CD8-positive, alpha-beta memory T cell (primary cell): Measurements from ENCODE around the gene COL4A1. TPM values are rescaled to one million over a fixed set of nuclear protein-coding genes. Genes with fewer than 3 reads are reported as not detected.
"Not testable (repeated sequence)": the region's sequence is repeated elsewhere in the genome, so short reads cannot be mapped to it uniquely, and the experiment has no call there.

ENCODE experiments used
- CTCF ChIA-PET: fragments of 350-600 bp; sonication (Branson Sonifier 250); formaldehyde crosslinking; loops from one replicate; lab custom pipeline; 2021; ENCODE audit warnings: antibody characterized with exemption; lab: Charles Lee
- POLR2A ChIA-PET: fragments of 350-600 bp; sonication (Branson Sonifier 250); formaldehyde crosslinking; loops from one replicate; lab custom pipeline; 2021; ENCODE audit warnings: antibody characterized with exemption; lab: Charles Lee
- DNase-seq, 5 donors: peaks; one replicate each; pipeline versions ENCODE4 v3.0.0 to v3.0.0-alpha.2; 2020 to 2022; ENCODE audit warnings: mixed read lengths in 1 of 5
- H3K27ac ChIP-seq: one replicate; pipeline ENCODE4 v1.7.0; 2013; ENCODE audit warnings: low read depth, mild to moderate bottlenecking, low read length, moderate library complexity
- H3K27me3 ChIP-seq: 2 replicates; pipeline ENCODE4 v1.7.0; 2013; ENCODE audit warnings: low read length, mild to moderate bottlenecking; ENCODE audit not compliant: insufficient read depth, poor library complexity, severe bottlenecking
- H3K36me3 ChIP-seq: 2 replicates; pipeline ENCODE4 v1.7.0; 2013; ENCODE audit warnings: mild to moderate bottlenecking, low read length, moderate library complexity; ENCODE audit not compliant: insufficient read depth
- H3K4me1 ChIP-seq: 2 replicates; pipeline ENCODE4 v1.7.0; 2013; ENCODE audit warnings: mild to moderate bottlenecking, low read length, moderate library complexity; ENCODE audit not compliant: insufficient read depth
- H3K4me3 ChIP-seq: 2 replicates; pipeline ENCODE4 v1.7.0; 2013; ENCODE audit warnings: mild to moderate bottlenecking, low read length
- H3K9me3 ChIP-seq: 2 replicates; pipeline ENCODE4 v1.7.0; 2013; ENCODE audit warnings: mild to moderate bottlenecking, low read length
- H3K27ac Mint-ChIP-seq, 8 donors: one replicate each; pipeline ENCODE4 v1.8.0; 2020 to 2021; ENCODE audit warnings: mixed read lengths in 8 of 8, mild to moderate bottlenecking in 6 of 8, inconsistent platforms in 3 of 8, moderate library complexity in 3 of 8
- H3K27me3 Mint-ChIP-seq, 2 donors: one replicate each; pipeline ENCODE4 v1.8.0; 2020 to 2021; ENCODE audit warnings: mixed read lengths in 2 of 2, mild to moderate bottlenecking in 1 of 2, moderate library complexity in 1 of 2
- H3K36me3 Mint-ChIP-seq, 3 donors: one replicate each; pipeline ENCODE4 v1.8.0; 2020 to 2021; ENCODE audit warnings: mixed read lengths in 3 of 3, inconsistent platforms in 1 of 3, mild to moderate bottlenecking in 1 of 3
- H3K4me1 Mint-ChIP-seq, 3 donors: one replicate each; pipeline ENCODE4 v1.8.0; 2020 to 2021; ENCODE audit warnings: mixed read lengths in 3 of 3, inconsistent platforms in 1 of 3, mild to moderate bottlenecking in 1 of 3
- H3K4me3 Mint-ChIP-seq, 7 donors: one replicate each; pipeline ENCODE4 v1.8.0; 2020 to 2021; ENCODE audit warnings: mixed read lengths in 7 of 7, mild to moderate bottlenecking in 6 of 7, moderate library complexity in 4 of 7, inconsistent platforms in 2 of 7
- H3K9me3 Mint-ChIP-seq, 5 donors: one replicate each; pipeline ENCODE4 v1.8.0; 2020 to 2022; ENCODE audit warnings: mixed read lengths in 5 of 5, mild to moderate bottlenecking in 3 of 5, moderate library complexity in 2 of 5, inconsistent platforms in 1 of 5
- polyA plus RNA-seq: library from polyadenylated mRNA; unstranded; fragments of 300-500 nt; fragmentation: Illumina TruSeq; gene quantifications from one replicate; pipeline ENCODE4 v1.2.3, GENCODE V29; 2021
- total RNA-seq, 2 experiments: library from RNA; stranded (reverse); gene quantifications; one replicate each; pipeline ENCODE4 v1.2.3, GENCODE V29; 2021

The COL4A1 gene
- total and polyA plus RNA-seq, 3 experiments from 2014 or later, result not detected

DNA sequence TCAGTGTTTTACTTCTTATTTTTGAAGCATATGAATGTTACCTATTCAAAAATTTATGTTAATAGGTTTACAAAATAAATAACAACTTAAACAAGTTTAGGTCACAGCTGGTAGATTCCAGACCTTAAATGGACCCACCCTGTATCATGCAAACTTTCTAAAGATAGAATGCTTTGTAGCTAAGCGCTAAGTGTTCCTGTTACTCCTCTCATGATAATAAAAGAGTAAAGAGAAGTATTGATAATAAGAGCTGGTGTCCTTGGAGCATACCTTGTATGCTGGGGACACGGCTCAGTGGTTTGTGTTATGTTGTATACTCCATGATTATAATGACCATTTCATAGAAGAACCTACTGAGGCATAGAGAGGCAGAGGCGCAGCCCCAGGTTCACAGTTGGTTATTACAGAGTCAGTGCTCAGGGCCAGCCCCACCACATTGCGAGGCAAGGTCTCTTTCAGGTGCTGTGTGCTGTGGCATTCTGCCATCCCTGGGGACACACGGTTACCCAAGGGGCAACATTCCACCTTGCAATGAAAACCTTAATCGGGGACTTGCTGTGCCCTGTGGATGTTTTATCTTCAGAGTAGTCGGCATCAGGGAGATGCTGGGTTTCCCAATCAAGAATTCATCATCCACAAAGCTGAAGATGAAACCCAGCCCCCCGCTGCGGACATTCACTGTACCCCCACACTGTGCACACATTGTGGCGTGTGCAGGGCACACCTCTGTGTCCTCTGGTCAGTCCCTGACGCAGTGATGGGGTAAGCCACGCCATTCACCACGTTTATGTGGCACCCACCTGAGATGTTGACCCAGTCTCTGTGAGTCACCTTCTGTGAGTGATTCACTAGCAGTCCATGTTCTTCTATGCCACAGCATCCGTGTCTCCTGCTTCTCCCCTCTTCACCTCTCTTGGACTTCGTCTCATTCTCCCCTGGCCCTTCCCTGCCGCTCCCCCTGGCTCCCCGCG, 186.7 kb downstream of the COL4A1 start:
- peaks cover 11 to 19% of the 10 kb centered on the region in 2 donors for H3K27me3 Mint-ChIP-seq
- no peaks in the 10 kb centered on the region for H3K4me1 Mint-ChIP-seq
- peaks cover 6% of the 10 kb centered on the region for H3K27me3 ChIP-seq
- ChIA-PET CTCF (no interaction called here), POLR2A (no interaction called here)
- H3K27ac ChIP-seq, result no peak overlapping the region
- H3K36me3 Mint-ChIP-seq, result no peaks in the 10 kb centered on the region
- no peak for DNase-seq
- no peaks in the 10 kb centered on the region for H3K36me3 ChIP-seq
- H3K4me3 Mint-ChIP-seq, result no peak overlapping the region
- peaks cover 0 to 2% (median 0%) of the 10 kb centered on the region in 5 donors for H3K9me3 Mint-ChIP-seq
- peak overlapping the region in 1 of 8 donors; percentile 45 for H3K27ac Mint-ChIP-seq
- no peaks in the 10 kb centered on the region for H3K4me1 ChIP-seq
- no peak overlapping the region for H3K4me3 ChIP-seq
- H3K9me3 ChIP-seq, result no peaks in the 10 kb centered on the region

DNA sequence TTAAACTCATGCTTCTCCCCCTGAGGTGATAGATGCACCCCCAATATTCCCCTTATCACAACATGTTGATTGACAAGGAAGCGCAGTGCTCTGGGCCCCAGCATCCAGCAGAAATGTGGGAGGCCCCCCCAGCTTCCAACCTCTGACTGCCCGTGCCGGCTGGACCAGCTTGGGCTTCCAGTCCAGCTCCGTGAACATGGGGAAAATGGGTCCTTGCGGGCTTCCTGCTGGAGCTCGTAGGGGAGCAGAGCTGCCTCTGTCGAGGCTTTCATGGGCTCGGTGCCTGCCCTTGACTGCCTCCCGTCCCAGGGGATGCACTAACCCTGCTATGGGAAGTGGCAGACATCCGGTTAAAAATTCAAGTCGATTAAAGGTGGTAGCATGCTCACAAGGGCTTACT, 188.9 kb downstream of the COL4A1 start:
- H3K9me3 Mint-ChIP-seq, result peaks cover 0 to 3% (median 0%) of the 10 kb centered on the region in 5 donors
- ChIA-PET CTCF (no interaction called here), POLR2A (no interaction called here)
- H3K36me3 ChIP-seq, result no peaks in the 10 kb centered on the region
- DNase-seq, result no peak
- no peak overlapping the region for H3K27ac Mint-ChIP-seq
- H3K36me3 Mint-ChIP-seq, result no peaks in the 10 kb centered on the region
- no peaks in the 10 kb centered on the region for H3K4me1 ChIP-seq
- peaks cover 7 to 19% of the 10 kb centered on the region in 2 donors for H3K27me3 Mint-ChIP-seq
- no peak overlapping the region for H3K27ac ChIP-seq
- no peaks in the 10 kb centered on the region for H3K9me3 ChIP-seq
- peaks cover 6% of the 10 kb centered on the region for H3K27me3 ChIP-seq
- no peak overlapping the region for H3K4me3 Mint-ChIP-seq
- H3K4me1 Mint-ChIP-seq, result no peaks in the 10 kb centered on the region
- no peak overlapping the region for H3K4me3 ChIP-seq

DNA sequence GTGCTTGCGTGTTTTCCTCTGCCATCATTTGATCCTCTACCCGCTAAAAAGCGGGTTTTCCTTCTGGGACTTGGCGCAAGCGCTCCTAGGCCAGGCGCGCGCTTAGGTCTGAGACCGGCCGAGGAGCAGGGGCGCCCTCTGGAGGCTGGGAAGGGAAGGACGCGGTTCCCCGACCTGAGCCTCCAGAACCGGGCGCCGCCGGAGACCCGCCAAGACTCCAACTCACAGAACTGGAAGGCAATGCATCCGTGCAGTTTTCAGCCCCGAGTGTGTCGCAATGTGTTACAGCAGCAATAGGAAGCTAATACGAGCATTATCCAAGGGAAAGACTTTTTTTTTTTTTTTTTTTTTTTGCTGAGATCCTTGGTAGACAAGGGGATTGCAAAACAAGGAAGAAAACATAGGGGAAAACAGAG, 190.9 kb downstream of the COL4A1 start:
- Histone ChIP-seq H3K36me3 (no peaks in the 10 kb centered on the region), H3K27me3 (no peaks in the 10 kb centered on the region), H3K4me1 (no peaks in the 10 kb centered on the region), H3K9me3 (no peaks in the 10 kb centered on the region), H3K27ac (no peak overlapping the region), H3K4me3 (no peak overlapping the region)
- CTCF ChIA-PET, result interaction anchor here (0.7 kb wide), 1 partner anchor 33 kb away, joined by 5 read pairs; no protein-coding TSS in a partner anchor
- Mint-ChIP-seq H3K9me3 (peaks cover 0 to 3% (median 0%) of the 10 kb centered on the region in 5 donors), H3K4me3 (no peak overlapping the region), H3K4me1 (no peaks in the 10 kb centered on the region), H3K36me3 (no peaks in the 10 kb centered on the region), H3K27me3 (peaks cover 4 to 19% of the 10 kb centered on the region in 2 donors), H3K27ac (no peak overlapping the region)
- POLR2A ChIA-PET, result no interaction called here
- peak in 2 of 5 donors; percentile 4 to 25 for DNase-seq

DNA sequence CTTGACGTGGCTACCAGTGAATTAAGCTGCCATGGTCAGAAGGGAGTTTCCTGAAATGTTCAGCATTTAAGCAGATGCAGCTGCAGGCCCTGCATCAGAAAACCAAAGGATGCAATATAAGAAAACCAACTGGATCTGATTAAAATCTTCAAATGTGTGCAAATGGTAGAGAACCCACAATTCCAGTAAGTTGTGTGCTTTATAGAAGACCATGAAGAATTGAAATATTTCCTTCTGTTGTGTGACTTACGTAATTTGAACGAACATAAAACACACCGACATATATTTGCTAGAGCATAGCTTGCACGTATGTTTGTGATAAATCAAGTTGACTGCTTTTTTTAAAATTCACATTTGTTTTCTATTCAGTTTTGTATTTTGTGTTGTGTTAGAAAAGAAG, 191.4 kb downstream of the COL4A1 start:
- no peak for DNase-seq
- Histone ChIP-seq H3K36me3 (no peaks in the 10 kb centered on the region), H3K4me3 (no peak overlapping the region), H3K4me1 (no peaks in the 10 kb centered on the region), H3K27ac (no peak overlapping the region), H3K9me3 (no peaks in the 10 kb centered on the region), H3K27me3 (no peaks in the 10 kb centered on the region)
- ChIA-PET CTCF (interaction anchor here (0.7 kb wide), 1 partner anchor 34 kb away, joined by 5 read pairs; no protein-coding TSS in a partner anchor), POLR2A (no interaction called here)
- H3K4me3 Mint-ChIP-seq, result no peak overlapping the region
- no peaks in the 10 kb centered on the region for H3K36me3 Mint-ChIP-seq
- H3K9me3 Mint-ChIP-seq, result peaks cover 0 to 3% (median 0%) of the 10 kb centered on the region in 5 donors
- H3K27ac Mint-ChIP-seq, result no peak overlapping the region
- peaks cover 4 to 19% of the 10 kb centered on the region in 2 donors for H3K27me3 Mint-ChIP-seq
- H3K4me1 Mint-ChIP-seq, result no peaks in the 10 kb centered on the region

DNA sequence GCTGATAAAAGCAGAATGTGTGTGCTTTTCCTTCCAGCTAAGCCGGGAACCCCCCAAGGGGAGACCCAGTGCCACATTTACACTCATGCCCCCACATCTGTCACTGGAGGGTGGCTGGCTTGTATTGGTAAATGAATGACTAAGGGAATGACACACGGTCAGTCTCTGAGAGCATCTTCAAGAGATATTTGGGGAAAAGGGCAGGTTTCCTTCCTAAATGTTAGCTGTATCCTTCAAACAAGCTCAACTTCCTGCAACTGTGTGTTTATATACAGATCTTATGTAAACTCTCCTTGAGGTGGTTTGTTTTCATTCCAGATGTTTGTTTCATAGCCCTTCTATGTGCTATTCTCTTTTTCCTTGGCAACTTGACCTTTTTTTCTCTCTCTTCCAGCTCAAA, 192.6 kb downstream of the COL4A1 start:
- Histone ChIP-seq H3K27ac (no peak overlapping the region), H3K4me1 (no peaks in the 10 kb centered on the region), H3K4me3 (no peak overlapping the region), H3K9me3 (no peaks in the 10 kb centered on the region), H3K36me3 (no peaks in the 10 kb centered on the region), H3K27me3 (no peaks in the 10 kb centered on the region)
- H3K36me3 Mint-ChIP-seq, result no peaks in the 10 kb centered on the region
- ChIA-PET CTCF (no interaction called here), POLR2A (no interaction called here)
- H3K9me3 Mint-ChIP-seq, result peaks cover 0 to 3% (median 0%) of the 10 kb centered on the region in 5 donors
- H3K27ac Mint-ChIP-seq, result no peak overlapping the region
- no peak for DNase-seq
- no peaks in the 10 kb centered on the region for H3K4me1 Mint-ChIP-seq
- H3K27me3 Mint-ChIP-seq, result peaks cover 4 to 16% of the 10 kb centered on the region in 2 donors
- H3K4me3 Mint-ChIP-seq, result no peak overlapping the region

DNA sequence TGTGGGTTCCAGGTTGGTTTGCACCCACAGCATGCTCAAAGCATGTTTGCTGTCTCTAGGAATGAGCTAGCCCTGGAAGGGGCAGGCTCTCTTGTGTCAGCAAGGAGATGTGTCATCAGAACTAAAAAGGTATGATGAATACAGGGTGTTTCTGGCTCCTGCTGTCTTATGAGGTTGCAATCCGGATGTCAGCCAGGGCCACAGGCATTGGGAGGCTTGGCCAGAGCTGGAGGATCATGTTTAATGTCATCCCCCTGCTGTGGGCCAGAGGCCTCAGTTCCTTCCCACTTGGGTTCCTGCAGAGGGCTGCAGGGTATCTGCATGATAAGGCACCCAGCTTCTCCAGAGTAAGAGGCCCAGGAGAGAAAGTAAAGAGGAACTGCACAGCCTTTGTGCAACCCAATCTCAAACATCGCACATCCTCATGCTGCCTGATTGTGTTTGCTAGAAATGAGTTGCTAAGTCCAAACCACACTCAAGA, 193.6 kb downstream of the COL4A1 start:
- Mint-ChIP-seq H3K27me3 (peaks cover 4 to 16% of the 10 kb centered on the region in 2 donors), H3K4me1 (no peaks in the 10 kb centered on the region), H3K4me3 (no peak overlapping the region), H3K9me3 (peaks cover 0 to 3% (median 0%) of the 10 kb centered on the region in 5 donors), H3K27ac (no peak overlapping the region), H3K36me3 (no peaks in the 10 kb centered on the region)
- H3K36me3 ChIP-seq, result no peaks in the 10 kb centered on the region
- DNase-seq, result no peak
- H3K27ac ChIP-seq, result no peak overlapping the region
- no peaks in the 10 kb centered on the region for H3K9me3 ChIP-seq
- POLR2A ChIA-PET, result no interaction called here
- no peaks in the 10 kb centered on the region for H3K27me3 ChIP-seq
- H3K4me1 ChIP-seq, result no peaks in the 10 kb centered on the region
- H3K4me3 ChIP-seq, result no peak overlapping the region
- CTCF ChIA-PET, result no interaction called here

DNA sequence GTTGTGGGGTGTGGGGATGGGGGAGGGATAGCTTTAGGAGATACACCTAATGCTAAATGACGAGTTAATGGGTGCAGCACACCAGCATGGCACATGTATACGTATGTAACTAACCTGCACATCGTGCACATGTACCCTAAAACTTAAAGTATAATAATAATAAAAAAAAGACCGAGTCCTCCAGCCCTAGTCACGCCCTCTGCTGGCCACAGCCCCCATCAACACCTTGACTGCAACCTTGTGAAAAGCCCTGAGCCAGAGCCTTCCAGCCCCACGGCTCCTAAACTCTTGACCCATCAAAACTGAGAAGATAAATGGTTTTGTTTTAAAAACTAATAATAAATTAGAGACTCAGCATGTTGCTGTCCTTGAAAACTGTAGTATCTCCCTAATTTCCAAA, 194.6 kb downstream of the COL4A1 start:
- DNase-seq, result not testable (repeated sequence)

DNA sequence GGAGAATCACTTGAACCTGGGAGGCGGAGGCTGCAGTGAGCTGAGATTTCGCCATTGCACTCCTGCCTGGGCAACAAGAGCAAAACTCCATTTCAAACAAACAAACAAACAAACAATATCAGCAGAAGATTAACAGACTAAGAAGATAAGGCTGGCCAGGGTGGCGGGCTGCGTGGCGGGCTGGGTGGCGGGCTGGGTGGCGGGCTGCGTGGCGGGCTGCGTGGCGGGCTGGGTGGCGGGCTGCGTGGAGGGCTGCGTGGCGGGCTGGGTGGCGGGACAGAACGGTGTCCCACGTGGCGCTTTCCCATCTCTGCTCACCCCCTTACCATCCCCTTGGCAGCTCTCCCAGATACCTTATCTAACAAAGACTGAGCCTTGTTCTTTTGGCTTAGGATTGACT, 196.2 kb downstream of the COL4A1 start:
- H3K27me3 Mint-ChIP-seq, result peaks cover 2 to 3% of the 10 kb centered on the region in 2 donors
- Histone ChIP-seq H3K27ac (no peak overlapping the region), H3K4me1 (no peaks in the 10 kb centered on the region), H3K27me3 (no peaks in the 10 kb centered on the region), H3K9me3 (no peaks in the 10 kb centered on the region), H3K4me3 (no peak overlapping the region), H3K36me3 (no peaks in the 10 kb centered on the region)
- ChIA-PET POLR2A (no interaction called here), CTCF (no interaction called here)
- no peak for DNase-seq
- no peaks in the 10 kb centered on the region for H3K4me1 Mint-ChIP-seq
- no peak overlapping the region for H3K4me3 Mint-ChIP-seq
- H3K9me3 Mint-ChIP-seq, result peaks cover 0 to 4% (median 0%) of the 10 kb centered on the region in 5 donors
- no peaks in the 10 kb centered on the region for H3K36me3 Mint-ChIP-seq
- no peak overlapping the region for H3K27ac Mint-ChIP-seq

More for the DNA sequence above, 194.6 kb downstream of the COL4A1 start:
- H3K4me1 Mint-ChIP-seq, H3K36me3 ChIP-seq, CTCF ChIA-PET, H3K9me3 ChIP-seq, H3K36me3 Mint-ChIP-seq, H3K4me1 ChIP-seq, POLR2A ChIA-PET, H3K4me3 ChIP-seq, H3K27ac ChIP-seq, H3K9me3 Mint-ChIP-seq, H3K4me3 Mint-ChIP-seq, H3K27ac Mint-ChIP-seq, H3K27me3 ChIP-seq: not testable (repeated sequence)
- H3K27me3 Mint-ChIP-seq, result peaks cover 2 to 12% of the 10 kb centered on the region in 2 donors
